ENCODE data around the gene PPP1CA. TPM values are rescaled to one million over a fixed set of nuclear protein-coding genes. Genes with fewer than 3 reads are reported as not detected.

Gene PPP1CA
- total RNA-seq, result 218 and 230 TPM in 2 replicates

GRCh38 chr11:67401495-67402191 is at the start of gene PPP1CA:
PPP1CA (minus strand) TSS chr11:67401858; CDS start chr11:67401782, 76 bp downstream.
- DNase-seq (ENCODE audit: extremely low read depth, low read depth, low spot score), result no peak

- no peak for DNase-seq (ENCODE audit: extremely low read depth, low read depth, low spot score)
Measured at GRCh38 chr11:67450796-67451657, 49.4 kb upstream of the PPP1CA start.

GRCh38 chr11:67449116-67449844 is 47.6 kb upstream of the PPP1CA start:
- DNase-seq (ENCODE audit: extremely low read depth, low read depth, low spot score), result no peak

GRCh38 chr11:67448220-67448609 is 46.6 kb upstream of the PPP1CA start:
- no peak for DNase-seq (ENCODE audit: extremely low read depth, low read depth, low spot score)

- no peak for DNase-seq (ENCODE audit: extremely low read depth, low read depth, low spot score)
Measured at GRCh38 chr11:67445515-67445914, 43.9 kb upstream of the PPP1CA start.

GRCh38 chr11:67442504-67443404 is 41.1 kb upstream of the PPP1CA start:
- no peak for DNase-seq (ENCODE audit: extremely low read depth, low read depth, low spot score)

GRCh38 chr11:67441731-67442351 is 40.2 kb upstream of the PPP1CA start:
- DNase-seq (ENCODE audit: extremely low read depth, low read depth, low spot score), result no peak

- DNase-seq (ENCODE audit: extremely low read depth, low read depth, low spot score), result no peak
Measured at GRCh38 chr11:67441098-67441563, 39.5 kb upstream of the PPP1CA start.

- no peak for DNase-seq (ENCODE audit: extremely low read depth, low read depth, low spot score)
Measured at GRCh38 chr11:67440229-67441097, 38.8 kb upstream of the PPP1CA start.

- DNase-seq (ENCODE audit: extremely low read depth, low read depth, low spot score), result no peak
Measured at GRCh38 chr11:67439321-67440228, 37.9 kb upstream of the PPP1CA start.

- no peak for DNase-seq (ENCODE audit: extremely low read depth, low read depth, low spot score)
Measured at GRCh38 chr11:67438158-67438902, 36.7 kb upstream of the PPP1CA start.

GRCh38 chr11:67437809-67438157 is 36.1 kb upstream of the PPP1CA start:
- DNase-seq (ENCODE audit: extremely low read depth, low read depth, low spot score), result no peak

- DNase-seq (ENCODE audit: extremely low read depth, low read depth, low spot score), result no peak
Measured at GRCh38 chr11:67437082-67437808, 35.6 kb upstream of the PPP1CA start, which contains the start of gene PTPRCAP. PTPRCAP (minus strand) TSS chr11:67437682; CDS start chr11:67437619, 63 bp downstream.

- no peak for DNase-seq (ENCODE audit: extremely low read depth, low read depth, low spot score)
Measured at GRCh38 chr11:67436459-67437081, 34.9 kb upstream of the PPP1CA start.

- no peak for DNase-seq (ENCODE audit: extremely low read depth, low read depth, low spot score)
Measured at GRCh38 chr11:67435727-67436458, 34.2 kb upstream of the PPP1CA start.

Measured in glomerular endothelial cell (primary cell).